Endothelial cell of umbilical vein (primary cell): ENCODE measurements around the gene CNOT6L.
"Not testable (repeated sequence)": the region's sequence is repeated elsewhere in the genome, so short reads cannot be mapped to it uniquely, and the experiment has no call there.

ENCODE experiments used
- CTCF ChIP-seq, 2 donors: IDR thresholded peaks; 1 replicate in 1 of 2; 2 replicates in 1 of 2; pipeline ENCODE4 v1.5.1; 2011; ENCODE audit warnings: low read length in 2 of 2, mild to moderate bottlenecking in 2 of 2, moderate library complexity in 2 of 2, control low read depth in 1 of 2, inconsistent platforms in 1 of 2, low read depth in 1 of 2; ENCODE audit not compliant: insufficient read depth in 1 of 2; ENCODE audit errors: extremely low read depth in 1 of 2
- EZH2 ChIP-seq: IDR thresholded peaks from 2 replicates; pipeline ENCODE4 v1.6.1; 2012; ENCODE audit warnings: borderline replicate concordance, low read depth, mild to moderate bottlenecking, moderate library complexity, low read length, inconsistent platforms; ENCODE audit not compliant: severe bottlenecking
- FOS ChIP-seq: IDR thresholded peaks from 2 replicates; pipeline ENCODE4 v1.6.1; 2011; ENCODE audit warnings: mild to moderate bottlenecking, low read length, moderate library complexity, borderline replicate concordance; ENCODE audit not compliant: insufficient read depth
- GATA2 ChIP-seq: IDR thresholded peaks from 2 replicates; pipeline ENCODE4 v1.7.0; 2011; ENCODE audit warnings: low read depth, mild to moderate bottlenecking, moderate library complexity, mixed read lengths, low read length; ENCODE audit not compliant: insufficient read length, insufficient read depth
- JUN ChIP-seq: IDR thresholded peaks from 2 replicates; pipeline ENCODE4 v1.6.1; 2011; ENCODE audit warnings: borderline replicate concordance, low read depth; ENCODE audit not compliant: insufficient read length, insufficient read depth
- MYC ChIP-seq: IDR thresholded peaks from one replicate; pipeline ENCODE4 v1.6.1; 2011; ENCODE audit warnings: mild to moderate bottlenecking, low read depth, low read length
- POLR2A ChIP-seq: IDR thresholded peaks from 2 replicates; pipeline ENCODE4 v1.6.1; 2012; ENCODE audit warnings: low read depth, mild to moderate bottlenecking, control low read depth, low read length
- POLR2AphosphoS5 ChIP-seq: IDR thresholded peaks from 2 replicates; pipeline ENCODE4 v1.6.1; 2012; ENCODE audit warnings: low read depth, mild to moderate bottlenecking, control low read depth, low read length, moderate library complexity; ENCODE audit not compliant: insufficient read depth
- TF ChIP-seq, protein P1 (sequence below): IDR thresholded peaks from 2 replicates; pipeline ENCODE4 v1.6.1; 2011; ENCODE audit not compliant: insufficient read depth, insufficient read length

GRCh38 chr4:77780762-77781161 is 38.4 kb downstream of the CNOT6L start:
- not testable (repeated sequence) for TF ChIP-seq CTCF (IDR thresholded peaks at IDR 0.05; ENCODE audit: extremely low read depth in 1 of 2, insufficient read depth in 1 of 2, low read depth in 1 of 2, low read length in 2 of 2); POLR2A; EZH2; POLR2AphosphoS5; MYC; GATA2; JUN; FOS
- TF ChIP-seq, protein P1, sequence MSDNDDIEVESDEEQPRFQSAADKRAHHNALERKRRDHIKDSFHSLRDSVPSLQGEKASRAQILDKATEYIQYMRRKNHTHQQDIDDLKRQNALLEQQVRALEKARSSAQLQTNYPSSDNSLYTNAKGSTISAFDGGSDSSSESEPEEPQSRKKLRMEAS, result not testable (repeated sequence)
